IMR-90 (cell line): ENCODE results near the gene ANKEF1.

Experiments
- CHD1 ChIP-seq: IDR thresholded peaks from 2 replicates; pipeline ENCODE4 v1.6.1; 2012; ENCODE audit warnings: low read depth, low read length, improper control_type of control experiment
- CTCF ChIP-seq: conservative IDR thresholded peaks from 2 replicates; pipeline ENCODE4 v1.5.1; 2012; ENCODE audit warnings: mild to moderate bottlenecking, low read depth, low read length, improper control_type of control experiment
- ELK1 ChIP-seq: fragments of 150-350 bp; IDR thresholded peaks from 2 replicates; pipeline ENCODE4 v1.6.1; 2016; ENCODE audit warnings: low read depth, mild to moderate bottlenecking, low read length, moderate library complexity, borderline replicate concordance
- MXI1 ChIP-seq: IDR thresholded peaks from 2 replicates; pipeline ENCODE4 v1.6.1; 2012; ENCODE audit warnings: low read depth, mild to moderate bottlenecking, low read length, moderate library complexity, borderline replicate concordance
- POLR2A ChIP-seq: IDR thresholded peaks from 2 replicates; pipeline ENCODE4 v1.6.1; 2012; ENCODE audit warnings: mild to moderate bottlenecking, low read depth, low read length

- no peak for TF ChIP-seq ELK1
- no peak for TF ChIP-seq CTCF
- no peak for TF ChIP-seq POLR2A
- no peak for TF ChIP-seq MXI1
- TF ChIP-seq CHD1, result no peak
These were observed 42.3 kb downstream of the ANKEF1 start for GRCh38 chr20:10077081-10077471.
